ENCODE measurements around the gene HOXD12. TPM values are rescaled to one million over a fixed set of nuclear protein-coding genes. Genes with fewer than 3 reads are reported as not detected.

HOXD12 gene
- total RNA-seq, 2 experiments from 2014 or later = not detected

DNA sequence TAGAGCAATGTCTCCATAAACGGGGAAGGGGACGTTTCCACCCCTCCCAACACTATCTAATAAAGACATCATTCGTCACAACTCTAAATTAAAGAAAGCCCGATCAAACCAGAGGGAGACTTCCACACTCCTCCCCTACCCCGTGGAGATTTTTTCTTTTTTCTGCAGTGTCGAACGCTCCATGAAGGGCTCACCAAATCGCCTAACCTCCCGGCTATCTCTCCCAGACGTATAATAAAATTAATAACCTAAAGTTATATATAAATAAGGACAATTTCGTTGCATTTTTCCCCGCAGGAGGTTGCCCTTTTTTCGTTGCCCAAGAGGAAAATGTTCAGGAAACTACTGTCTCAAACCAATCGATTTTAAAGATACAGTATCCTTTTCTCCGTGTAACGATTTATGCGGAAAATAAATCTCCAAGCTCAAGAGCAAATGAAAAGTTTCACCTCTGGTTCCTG lies 18.2 kb upstream of the HOXD12 start:
- H3K4me1 Mint-ChIP-seq (ENCODE audit: low read depth) = peaks cover 10% of the 10 kb centered on the region
- peak overlapping the region; percentile 31 for H3K4me3 Mint-ChIP-seq
- H3K9me3 Mint-ChIP-seq = peaks cover 23% of the 10 kb centered on the region
- intact Hi-C loops (cut with micrococcal nuclease) = no loop called here
- ATAC-seq (no peak), DNase-seq (no peak)
- ChIA-PET CTCF (interaction anchor here (1.6 to 2.4 kb wide), 4 partner anchors 17 to 45 kb away, joined by 3 to 7 read pairs (median 6); no protein-coding TSS in a partner anchor), POLR2A (interaction anchor here (1.2 kb wide), 1 partner anchor 11 kb away, joined by 3 read pairs; no protein-coding TSS in a partner anchor)
- H3K27me3 Mint-ChIP-seq = peaks cover 76% of the 10 kb centered on the region
- TF ChIP-seq, protein P1, sequence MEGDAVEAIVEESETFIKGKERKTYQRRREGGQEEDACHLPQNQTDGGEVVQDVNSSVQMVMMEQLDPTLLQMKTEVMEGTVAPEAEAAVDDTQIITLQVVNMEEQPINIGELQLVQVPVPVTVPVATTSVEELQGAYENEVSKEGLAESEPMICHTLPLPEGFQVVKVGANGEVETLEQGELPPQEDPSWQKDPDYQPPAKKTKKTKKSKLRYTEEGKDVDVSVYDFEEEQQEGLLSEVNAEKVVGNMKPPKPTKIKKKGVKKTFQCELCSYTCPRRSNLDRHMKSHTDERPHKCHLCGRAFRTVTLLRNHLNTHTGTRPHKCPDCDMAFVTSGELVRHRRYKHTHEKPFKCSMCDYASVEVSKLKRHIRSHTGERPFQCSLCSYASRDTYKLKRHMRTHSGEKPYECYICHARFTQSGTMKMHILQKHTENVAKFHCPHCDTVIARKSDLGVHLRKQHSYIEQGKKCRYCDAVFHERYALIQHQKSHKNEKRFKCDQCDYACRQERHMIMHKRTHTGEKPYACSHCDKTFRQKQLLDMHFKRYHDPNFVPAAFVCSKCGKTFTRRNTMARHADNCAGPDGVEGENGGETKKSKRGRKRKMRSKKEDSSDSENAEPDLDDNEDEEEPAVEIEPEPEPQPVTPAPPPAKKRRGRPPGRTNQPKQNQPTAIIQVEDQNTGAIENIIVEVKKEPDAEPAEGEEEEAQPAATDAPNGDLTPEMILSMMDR (IDR thresholded peaks at IDR 0.05) = no peak
- peak overlapping the region; percentile 30 for H3K27ac Mint-ChIP-seq
- peaks cover 25% of the 10 kb centered on the region for H3K36me3 Mint-ChIP-seq (ENCODE audit: low read depth)

DNA sequence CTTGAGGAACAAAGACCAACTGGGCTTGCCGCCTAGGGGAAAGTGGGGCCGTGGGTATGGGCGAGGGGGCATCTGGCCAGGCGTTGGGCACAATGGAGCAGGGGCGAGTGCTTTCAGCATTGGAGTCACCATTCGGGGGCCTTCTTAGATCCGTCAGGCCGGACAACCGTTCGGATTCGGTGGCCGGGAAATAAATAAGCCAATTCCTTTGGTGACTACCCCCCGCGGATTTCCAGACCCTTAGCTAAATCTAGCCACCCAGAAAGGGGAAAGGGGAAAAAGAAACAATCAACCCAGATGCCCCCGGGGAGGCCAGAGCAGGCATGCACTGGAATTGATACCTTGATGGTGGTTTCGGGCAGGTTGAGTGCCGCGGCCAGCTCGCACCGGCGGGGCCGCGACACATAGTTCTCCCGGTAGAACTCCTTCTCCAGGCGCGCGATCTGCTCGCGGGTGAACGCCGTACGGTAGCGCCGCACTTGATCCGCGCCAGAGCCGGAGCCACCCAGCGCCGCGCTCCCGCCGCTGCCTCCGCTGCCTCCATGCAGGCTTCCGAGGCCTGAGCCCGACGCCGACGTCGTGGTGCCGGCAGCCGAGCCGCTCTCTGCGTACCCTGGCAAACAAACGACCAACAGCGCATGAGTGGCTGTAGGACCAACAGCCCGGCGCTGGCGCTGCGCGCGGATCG lies 17.6 kb upstream of the HOXD12 start:
- Mint-ChIP-seq H3K4me1 (ENCODE audit: low read depth) (peaks cover 10% of the 10 kb centered on the region), H3K9me3 (peaks cover 23% of the 10 kb centered on the region), H3K27me3 (peaks cover 78% of the 10 kb centered on the region), H3K36me3 (ENCODE audit: low read depth) (peaks cover 25% of the 10 kb centered on the region), H3K4me3 (peak overlapping the region; percentile 31), H3K27ac (no peak overlapping the region)
- ATAC-seq (no peak), DNase-seq (no peak)
- CTCF ChIA-PET = interaction anchor here (1.6 to 2.2 kb wide), 3 partner anchors 19 to 45 kb away, joined by 3 to 7 read pairs (median 4); no protein-coding TSS in a partner anchor
- POLR2A ChIA-PET = interaction anchor here (1.2 kb wide), 1 partner anchor 11 kb away, joined by 3 read pairs; no protein-coding TSS in a partner anchor
- TF ChIP-seq, protein P1 (IDR thresholded peaks at IDR 0.05) = no peak
- intact Hi-C loops (cut with micrococcal nuclease) = no loop called here

DNA sequence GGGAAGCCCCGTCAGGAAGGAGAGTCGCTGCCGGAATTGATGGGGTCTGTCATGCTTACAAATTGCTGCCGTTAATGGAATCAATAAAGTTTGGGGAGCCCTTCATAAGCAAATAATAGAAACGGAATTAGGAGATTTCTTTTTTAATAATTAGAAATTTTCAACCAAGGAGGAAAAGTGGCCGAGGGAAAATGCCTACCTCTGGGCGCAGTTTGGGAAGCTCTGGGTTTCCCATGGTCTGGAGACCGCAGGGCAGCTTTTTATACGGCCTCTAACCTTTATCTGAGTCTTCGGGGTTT lies 17.1 kb upstream of the HOXD12 start:
- Mint-ChIP-seq H3K4me3 (peak overlapping the region; percentile 11), H3K27me3 (peaks cover 79% of the 10 kb centered on the region), H3K9me3 (peaks cover 23% of the 10 kb centered on the region), H3K36me3 (ENCODE audit: low read depth) (peaks cover 25% of the 10 kb centered on the region), H3K27ac (no peak overlapping the region), H3K4me1 (ENCODE audit: low read depth) (peaks cover 10% of the 10 kb centered on the region)
- ATAC-seq (no peak), DNase-seq (no peak)
- TF ChIP-seq, protein P1 (IDR thresholded peaks at IDR 0.05) = no peak
- POLR2A ChIA-PET = interaction anchor here (1.2 kb wide), 1 partner anchor 12 kb away, joined by 3 read pairs; no protein-coding TSS in a partner anchor
- intact Hi-C loops (cut with micrococcal nuclease) = no loop called here
- CTCF ChIA-PET = interaction anchor here (1.6 to 2.2 kb wide), 3 partner anchors 19 to 44 kb away, joined by 3 to 7 read pairs (median 4); no protein-coding TSS in a partner anchor

DNA sequence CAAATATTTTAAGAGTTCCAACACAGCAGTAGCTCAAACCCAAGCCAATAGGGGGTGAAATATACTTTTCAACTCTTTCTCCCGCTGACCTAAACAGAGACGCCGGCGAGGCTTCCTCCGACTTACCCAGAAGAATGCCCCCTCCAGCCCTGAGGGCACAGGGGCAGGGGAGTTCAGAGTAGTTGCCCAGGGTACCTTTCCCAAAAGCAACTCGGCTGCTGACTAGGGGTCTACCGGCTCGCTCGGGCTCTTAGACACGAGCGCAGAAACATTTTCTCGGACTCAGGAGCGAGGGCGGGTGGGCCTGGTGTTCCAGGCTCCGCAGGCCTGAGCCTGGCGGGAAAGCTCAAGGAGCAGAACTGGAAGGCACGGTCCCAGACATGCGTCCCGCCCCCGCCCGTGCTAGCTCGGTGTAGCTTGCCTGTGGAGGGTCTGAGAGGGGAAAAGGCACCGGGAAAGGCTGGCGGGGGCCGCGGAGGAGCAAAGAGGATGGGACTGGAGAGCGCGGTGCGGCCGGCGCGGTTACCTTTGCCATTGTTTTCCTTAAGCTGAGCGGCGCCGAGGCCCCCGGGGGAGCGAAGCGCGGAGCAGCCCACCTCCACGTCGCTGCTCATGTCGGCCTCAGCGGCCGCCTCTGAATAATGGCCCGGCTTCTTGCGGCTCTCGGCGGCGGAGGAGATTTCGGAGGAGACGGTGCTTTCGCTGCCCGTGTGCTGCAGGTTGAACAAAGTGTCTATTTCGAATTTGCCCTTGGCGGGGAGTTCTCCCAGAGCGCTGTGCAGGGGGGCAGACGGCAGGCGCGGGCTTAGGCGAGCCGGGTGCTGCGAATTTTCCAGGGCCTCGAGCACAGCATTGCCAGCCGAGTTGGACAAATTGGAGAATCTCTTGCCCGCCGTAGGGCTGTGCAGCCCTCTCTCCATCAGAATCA lies 16.5 kb upstream of the HOXD12 start:
- TF ChIP-seq, protein P1 (IDR thresholded peaks at IDR 0.05) = no peak
- CTCF ChIA-PET = interaction anchor here (1.3 to 2.2 kb wide), 4 partner anchors 18 to 44 kb away, joined by 3 to 7 read pairs (median 4); no protein-coding TSS in a partner anchor
- ATAC-seq = no peak
- peaks cover 23% of the 10 kb centered on the region for H3K9me3 Mint-ChIP-seq
- no peak for DNase-seq
- peaks cover 25% of the 10 kb centered on the region for H3K36me3 Mint-ChIP-seq (ENCODE audit: low read depth)
- H3K4me3 Mint-ChIP-seq = peak overlapping the region; percentile 28
- H3K27me3 Mint-ChIP-seq = peaks cover 85% of the 10 kb centered on the region
- POLR2A ChIA-PET = interaction anchor here (0.8 kb wide), 1 partner anchor 49 kb away, joined by 4 read pairs; no protein-coding TSS in a partner anchor
- intact Hi-C loops (cut with micrococcal nuclease) = no loop called here
- peaks cover 10% of the 10 kb centered on the region for H3K4me1 Mint-ChIP-seq (ENCODE audit: low read depth)
- H3K27ac Mint-ChIP-seq = no peak overlapping the region
